SK-N-MC (cell line): ENCODE measurements around the gene TRIAP1.
"Not testable (repeated sequence)": the region's sequence is repeated elsewhere in the genome, so short reads cannot be mapped to it uniquely, and the experiment has no call there.

Experiments used
- DNase-seq: peaks from one replicate; pipeline ENCODE4 v3.0.0-alpha.2; 2011; ENCODE audit warnings: low read depth, low spot score
- H3K27ac ChIP-seq: fragments of 200-600 bp; sonication (generic); 2 replicates; pipeline ENCODE4 v1.5.1; 2016; ENCODE audit warnings: mixed run types
- H3K36me3 ChIP-seq: fragments of 200-600 bp; sonication (generic); 2 replicates; pipeline ENCODE4 v1.6.1; 2017; ENCODE audit warnings: antibody characterized with exemption, low read length, mixed read lengths; ENCODE audit not compliant: insufficient read depth
- H3K4me3 ChIP-seq: fragments of 200-600 bp; sonication (generic); 2 replicates; pipeline ENCODE4 v1.5.1; 2016
- H3K9ac ChIP-seq: fragments of 200-600 bp; sonication (generic); 2 replicates; pipeline ENCODE4 v1.8.0; 2017; ENCODE audit warnings: mixed run types, mixed read lengths; ENCODE audit not compliant: insufficient read length
- H3K9me3 ChIP-seq: fragments of 200-600 bp; sonication (generic); 2 replicates; pipeline ENCODE4 v1.6.1; 2017; ENCODE audit warnings: low read depth, mild to moderate bottlenecking, antibody characterized with exemption, low read length, moderate library complexity, mixed read lengths
- EZH2 ChIP-seq: fragments of 200-600 bp; sonication (generic); IDR thresholded peaks from one replicate; pipeline ENCODE4 v1.6.1; 2017; ENCODE audit warnings: antibody characterized with exemption
- FOXP2 ChIP-seq: optimal IDR thresholded peaks from 2 replicates; pipeline ENCODE3; 2011; ENCODE audit warnings: mild to moderate bottlenecking, moderate library complexity; ENCODE audit not compliant: insufficient read depth; ENCODE audit errors: extremely low read length, control extremely low read depth
- POLR2AphosphoS5 ChIP-seq: IDR thresholded peaks from 2 replicates; pipeline ENCODE4 v1.6.1; 2012; ENCODE audit warnings: mild to moderate bottlenecking, low read depth, low read length, borderline replicate concordance

The TRIAP1 gene

DNA sequence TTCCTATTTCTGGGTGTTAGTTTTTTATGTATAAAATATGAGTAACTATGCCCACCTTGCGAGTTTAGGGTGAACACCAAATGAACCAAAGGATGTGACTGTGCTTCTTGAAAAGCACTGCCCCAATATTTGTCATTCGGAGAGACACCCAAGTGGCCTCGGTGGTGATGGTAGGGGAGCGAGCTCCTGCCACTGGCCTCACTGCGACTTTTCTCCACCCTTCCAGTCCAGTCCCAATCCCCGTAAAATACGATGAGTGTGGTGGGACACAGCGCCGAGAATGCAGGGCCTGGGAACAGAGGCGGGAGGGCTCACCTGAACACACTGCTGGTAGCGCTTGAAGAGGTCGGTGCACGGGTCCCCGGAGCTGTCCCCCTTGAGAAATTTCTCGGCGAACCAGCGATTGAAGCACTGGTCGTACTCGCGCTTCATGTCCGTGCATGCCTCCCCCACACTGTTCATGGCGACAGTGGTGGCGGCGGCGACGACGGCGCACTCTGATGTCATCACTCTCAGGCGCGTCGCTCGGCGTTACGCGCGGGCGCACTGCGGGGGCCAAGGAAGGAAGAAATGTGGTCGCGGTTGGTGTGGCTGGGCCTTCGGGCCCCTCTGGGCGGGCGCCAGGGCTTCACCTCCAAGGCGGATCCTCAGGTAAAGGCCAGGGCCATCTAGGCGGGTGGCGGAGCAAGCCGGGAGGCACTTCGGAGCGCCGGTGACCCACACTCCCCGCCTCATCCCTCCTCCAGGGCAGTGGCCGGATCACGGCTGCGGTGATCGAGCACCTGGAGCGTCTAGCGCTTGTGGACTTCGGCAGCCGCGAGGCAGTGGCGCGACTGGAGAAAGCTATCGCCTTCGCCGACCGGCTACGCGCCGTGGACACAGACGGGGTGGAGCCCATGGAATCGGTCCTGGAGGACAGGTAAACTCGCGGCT is at the start of gene TRIAP1, which contains the start of gene GATC:
TRIAP1 (minus strand) TSS at position 474 of the 933 bp plus-strand sequence; CDS start at position 462, 12 bp downstream.
GATC (plus strand) TSS at position 534 of the 933 bp plus-strand sequence; CDS start at position 571, 37 bp downstream.
- Histone ChIP-seq H3K9ac (peak within 1 kb of the TSS; percentile 96), H3K27ac (peak within 1 kb of the TSS; percentile 67), H3K36me3 (peaks cover 55% of the 10 kb centered on the region), H3K4me3 (peak within 1 kb of the TSS; percentile 94), H3K9me3 (no peaks in the 10 kb centered on the region)
- DNase-seq, result no peak
- TF ChIP-seq FOXP2 (no peak), EZH2 (no peak), POLR2AphosphoS5 (peak; percentile 99)

DNA sequence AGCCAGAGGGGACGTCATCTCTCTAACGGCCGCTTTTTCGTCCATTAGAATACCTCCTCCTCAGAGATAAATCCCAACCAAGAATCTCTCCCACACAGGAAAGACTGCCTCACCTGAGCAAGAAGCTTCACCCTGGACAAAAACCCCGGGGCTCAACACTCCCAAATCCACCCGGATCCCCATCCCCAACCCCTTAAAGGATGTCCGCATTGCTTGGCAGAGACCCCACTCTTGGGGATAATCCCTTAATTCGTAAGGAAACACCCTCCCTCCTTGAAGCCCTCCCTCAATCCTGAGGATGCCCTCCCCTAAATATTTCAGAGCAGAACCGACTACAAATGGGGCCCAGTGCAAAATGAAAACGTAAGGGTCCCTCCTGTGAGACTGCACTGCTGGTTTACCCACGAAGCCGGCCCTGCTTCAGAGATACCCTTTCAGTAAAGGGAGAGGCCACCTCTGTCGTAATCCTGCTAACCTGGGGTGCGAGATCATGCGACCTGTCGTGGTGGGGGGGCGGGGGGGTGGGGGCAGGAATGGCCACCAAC is 49.1 kb upstream of the TRIAP1 start:
- Histone ChIP-seq H3K36me3 (peaks cover 32% of the 10 kb centered on the region), H3K9me3 (no peaks in the 10 kb centered on the region), H3K27ac (no peak overlapping the region), H3K4me3 (peak overlapping the region; percentile 82), H3K9ac (peak overlapping the region; percentile 61)
- DNase-seq, result no peak
- TF ChIP-seq FOXP2, result no peak
- no peak for TF ChIP-seq EZH2
- TF ChIP-seq POLR2AphosphoS5, result no peak

DNA sequence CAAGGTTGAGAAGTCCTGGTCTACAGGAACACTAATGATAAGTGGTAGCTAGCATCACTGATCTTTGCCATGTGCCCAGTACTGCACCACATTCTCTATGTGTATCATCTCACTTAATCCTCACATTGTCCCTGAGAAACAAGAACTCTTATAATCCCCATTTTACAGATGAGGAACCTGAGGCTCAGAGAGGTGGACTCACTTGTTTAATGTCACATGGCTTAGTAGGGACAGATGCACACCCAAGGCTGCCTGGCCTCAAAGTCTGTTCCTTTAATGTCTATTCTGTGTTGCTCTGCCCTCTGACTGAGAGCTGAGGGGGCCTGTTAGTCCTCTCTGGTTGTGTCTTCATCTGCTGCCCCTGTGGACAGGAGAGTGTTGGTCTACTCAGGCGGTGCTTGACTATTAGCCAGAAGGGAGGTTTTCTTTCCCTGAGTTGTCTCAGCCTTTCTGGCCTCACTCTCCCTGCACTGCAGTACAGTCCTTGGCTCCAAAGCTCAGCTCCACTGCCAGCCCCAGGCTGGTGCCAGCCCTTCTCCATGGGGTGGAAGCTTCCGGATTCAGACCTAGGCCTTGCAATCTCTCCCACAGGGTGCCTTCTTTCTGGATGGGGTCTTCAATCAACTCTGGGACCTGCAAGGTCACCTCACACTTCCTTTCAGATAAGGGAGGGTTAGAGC is 44.8 kb upstream of the TRIAP1 start:
- DNase-seq, result no peak
- Histone ChIP-seq H3K36me3 (peaks cover 10% of the 10 kb centered on the region; the same call in 1 of the 2 replicates), H3K9ac (no peak overlapping the region), H3K9me3 (no peaks in the 10 kb centered on the region), H3K4me3 (no peak overlapping the region), H3K27ac (no peak overlapping the region)
- TF ChIP-seq POLR2AphosphoS5 (no peak), FOXP2 (no peak), EZH2 (no peak)

DNA sequence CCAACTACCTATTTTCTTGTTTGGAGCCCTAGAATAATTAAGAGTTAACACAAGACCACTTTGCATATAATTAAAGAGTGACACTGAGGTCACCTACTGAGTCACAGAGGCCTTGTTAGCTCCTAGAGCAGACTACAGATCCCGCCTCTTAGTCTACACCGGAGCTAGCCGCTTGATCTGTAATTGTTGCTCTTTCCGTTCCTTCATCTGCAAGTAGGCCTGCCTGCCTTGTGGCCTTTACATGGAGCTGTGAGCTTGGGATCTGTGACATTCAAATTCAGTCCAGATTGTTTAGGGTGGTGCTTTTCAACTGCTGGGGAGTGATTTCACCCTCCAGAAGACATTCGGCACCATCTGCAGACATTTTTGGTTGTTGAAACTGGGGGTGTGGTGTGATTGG is 44.1 kb upstream of the TRIAP1 start:
- H3K27ac ChIP-seq, result no peak overlapping the region
- TF ChIP-seq EZH2, result no peak
- TF ChIP-seq FOXP2, result no peak
- TF ChIP-seq POLR2AphosphoS5, result no peak
- no peak for DNase-seq
- H3K36me3 ChIP-seq, result peaks cover 10% of the 10 kb centered on the region; the same call in 1 of the 2 replicates
- H3K9me3 ChIP-seq, result no peaks in the 10 kb centered on the region
- H3K4me3 ChIP-seq, result no peak overlapping the region
- H3K9ac ChIP-seq, result no peak overlapping the region

DNA sequence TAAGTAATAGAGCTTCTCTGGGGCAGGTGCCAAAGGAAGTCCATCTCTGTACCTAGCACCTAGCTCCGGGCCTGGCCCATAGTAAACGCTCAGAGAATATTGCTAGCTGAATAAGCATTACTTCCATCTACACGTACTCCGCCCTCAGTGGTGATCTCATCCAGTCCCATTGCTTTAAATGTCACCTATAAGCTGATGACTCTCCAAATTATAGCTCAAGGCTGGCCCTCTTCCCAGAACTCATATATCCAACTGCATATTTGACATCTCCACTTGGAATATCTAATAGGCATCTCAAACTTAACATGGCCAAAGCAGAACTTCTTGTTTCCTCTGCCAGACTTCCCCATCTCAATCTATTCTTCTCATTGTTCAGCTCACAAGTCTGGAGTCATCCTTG is 42.8 kb upstream of the TRIAP1 start:
- Histone ChIP-seq H3K36me3 (peaks cover 10% of the 10 kb centered on the region; the same call in 1 of the 2 replicates), H3K27ac (0 out of 2 replicates have a peak overlapping the region, but pooled peaks have one; percentile 16), H3K4me3 (no peak overlapping the region), H3K9me3 (no peaks in the 10 kb centered on the region), H3K9ac (no peak overlapping the region)
- TF ChIP-seq FOXP2 (no peak), EZH2 (no peak), POLR2AphosphoS5 (no peak)
- DNase-seq, result no peak

DNA sequence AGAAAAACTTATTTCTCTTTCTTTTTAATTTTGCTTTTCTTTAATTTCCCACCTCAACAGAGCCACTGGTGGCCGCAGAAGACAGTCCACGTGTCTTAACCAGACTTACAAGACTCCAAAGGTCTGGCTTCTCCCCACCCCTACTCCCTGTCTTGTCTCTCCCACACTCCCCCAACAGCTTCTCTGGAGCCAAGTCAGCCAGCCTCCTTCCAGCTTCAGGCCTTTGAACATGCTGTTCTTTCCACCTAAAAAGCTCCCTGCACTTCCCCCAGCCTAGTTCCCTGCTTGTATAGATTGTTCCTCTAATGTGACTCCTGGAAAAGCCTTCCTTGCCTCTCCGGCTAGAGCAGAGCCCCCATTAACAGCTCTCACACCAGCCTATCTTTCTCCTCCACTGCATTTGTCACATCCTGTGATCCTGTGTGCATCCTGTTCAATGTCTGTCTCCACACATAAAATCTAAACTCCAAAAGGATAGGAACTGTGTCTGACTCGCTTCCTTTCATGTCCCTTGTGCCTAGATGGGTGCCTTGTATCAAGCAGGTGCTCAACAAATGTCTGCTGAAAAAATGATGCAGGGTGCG is 42.0 kb upstream of the TRIAP1 start:
- Histone ChIP-seq H3K4me3 (no peak overlapping the region), H3K9ac (no peak overlapping the region), H3K9me3 (no peaks in the 10 kb centered on the region), H3K27ac (peak overlapping the region; percentile 42; the same call in 1 of the 2 replicates), H3K36me3 (peaks cover 10% of the 10 kb centered on the region; the same call in 1 of the 2 replicates)
- no peak for TF ChIP-seq FOXP2
- TF ChIP-seq EZH2, result no peak
- no peak for TF ChIP-seq POLR2AphosphoS5
- DNase-seq, result no peak

DNA sequence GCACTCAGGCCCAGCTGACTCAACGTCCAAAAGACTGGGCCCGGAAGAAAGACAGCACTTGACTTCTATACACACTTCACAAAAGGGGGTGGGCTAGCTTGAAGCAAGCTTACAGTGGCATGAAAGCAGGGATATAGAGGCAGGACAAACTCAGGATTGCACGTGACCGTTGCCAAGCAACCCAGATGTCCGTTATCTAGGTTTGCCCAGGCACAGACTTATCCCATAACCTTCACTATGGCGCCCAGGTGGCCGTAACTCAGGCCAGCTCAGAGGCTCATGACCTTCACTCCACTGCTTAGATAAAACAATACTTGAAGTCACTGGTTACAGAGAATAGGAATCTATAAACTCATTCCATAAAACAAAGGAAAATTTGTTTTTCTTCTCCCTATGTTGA is 41.4 kb upstream of the TRIAP1 start:
- DNase-seq, H3K36me3 ChIP-seq, H3K4me3 ChIP-seq, H3K9me3 ChIP-seq, H3K27ac ChIP-seq, H3K9ac ChIP-seq: not testable (repeated sequence)
